Fibroblast of skin of left quadriceps (primary cell): ENCODE measurements around the gene AADACL4.

ENCODE experiments used
- DNase-seq, 2 experiments: peaks; one replicate each; pipeline ENCODE4 v3.0.0-alpha.2; 2013; ENCODE audit warnings: low read depth in 2 of 2

The AADACL4 gene

DNA sequence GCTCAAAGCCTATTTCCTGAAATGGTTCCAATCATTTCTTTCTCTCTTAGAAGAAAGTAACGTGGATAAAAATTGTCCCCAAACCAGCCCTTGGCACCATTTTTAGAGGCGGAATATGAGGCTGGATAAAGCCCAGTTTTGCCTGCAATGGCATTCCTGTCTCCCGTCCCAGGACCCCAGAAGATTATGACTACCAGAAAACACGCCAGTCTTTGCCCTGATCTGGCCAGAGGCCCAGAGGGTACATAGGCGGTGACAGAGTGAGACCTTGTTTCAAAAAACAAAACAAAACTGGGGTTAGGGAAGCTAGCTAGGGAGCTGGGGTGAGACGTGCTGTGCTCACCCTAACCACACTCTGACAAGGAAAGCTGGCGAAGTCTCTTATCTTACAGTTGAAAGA lies at the start of gene AADACL4:
Gene AADACL4 (plus strand): TSS at position 301 of the 400 bp plus-strand sequence. CDS start 462 bp downstream, outside the sequence.
- no peak for DNase-seq

DNA sequence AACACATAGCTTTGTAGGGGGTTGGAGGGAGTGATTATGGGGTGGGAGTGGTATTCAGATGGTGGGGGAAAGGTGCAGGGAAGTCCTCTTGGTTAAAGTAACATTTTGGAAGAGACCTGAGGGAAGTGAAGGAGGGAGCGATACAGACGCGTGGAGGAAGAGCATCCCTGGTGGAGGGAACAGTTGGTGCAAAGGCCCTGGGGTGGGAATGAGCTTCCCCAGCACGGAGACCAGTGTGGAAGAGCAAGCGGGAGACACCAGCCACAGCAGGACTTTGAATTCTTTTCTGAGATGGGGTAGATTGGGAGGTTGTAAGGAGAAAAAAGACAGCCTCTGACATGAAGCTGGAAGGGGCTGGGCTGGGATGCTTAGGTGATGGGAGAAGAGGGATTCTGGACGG lies 49.4 kb upstream of the AADACL4 start:
- DNase-seq: no peak

DNA sequence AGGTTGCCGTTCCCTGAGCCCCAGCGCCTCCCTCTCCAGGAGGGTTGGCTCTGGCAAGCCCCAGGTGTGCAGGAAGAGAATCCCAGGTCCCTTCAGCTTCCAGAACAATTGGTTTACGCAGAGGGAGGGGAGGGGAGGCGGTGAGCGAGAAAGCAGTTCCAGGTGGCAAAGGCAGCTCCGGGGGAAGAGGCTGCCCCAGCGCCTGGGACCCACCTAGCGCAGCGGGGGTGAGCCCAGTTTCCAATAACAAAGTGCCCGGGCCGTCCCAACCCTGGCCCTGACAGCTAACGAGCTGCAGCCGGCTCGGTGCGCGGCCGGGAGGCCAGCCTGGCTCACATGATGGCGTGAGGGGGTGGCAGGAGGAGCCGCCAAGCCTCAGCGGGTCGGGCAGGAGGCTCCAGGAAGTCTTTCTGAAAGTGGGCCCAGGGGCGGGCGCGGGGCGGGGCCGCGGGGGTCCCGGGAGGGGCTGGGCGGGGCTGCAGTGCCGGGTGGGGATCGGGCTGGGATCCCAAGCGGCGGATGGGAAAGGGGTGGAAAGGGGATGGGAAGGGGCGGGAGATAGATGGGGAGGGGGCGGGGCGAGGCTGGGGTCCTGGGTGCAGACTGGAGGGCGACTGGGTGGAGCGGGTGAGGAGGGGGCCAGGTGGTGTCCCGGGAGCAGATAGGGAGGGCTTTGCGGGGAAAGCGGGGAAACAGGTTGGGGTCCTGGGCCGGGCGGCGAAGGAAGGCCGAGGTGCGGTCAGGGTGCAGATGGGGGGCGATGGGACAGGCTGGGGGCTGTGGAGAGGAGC lies 48.7 kb upstream of the AADACL4 start:
- no peak for DNase-seq

DNA sequence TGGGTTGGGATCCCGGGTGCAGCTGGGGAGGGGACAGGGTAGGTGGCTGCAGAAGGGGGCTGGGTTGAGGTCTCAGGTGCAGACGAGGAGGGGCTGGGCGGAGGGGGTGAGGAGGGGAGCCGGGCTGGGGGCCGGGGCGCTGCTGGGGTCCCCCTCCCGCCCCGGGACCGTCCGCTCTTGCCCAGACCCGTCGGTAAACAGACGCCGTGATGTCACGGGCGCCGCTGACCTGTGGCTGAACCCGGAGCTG lies 48.2 kb upstream of the AADACL4 start:
- DNase-seq: no peak

DNA sequence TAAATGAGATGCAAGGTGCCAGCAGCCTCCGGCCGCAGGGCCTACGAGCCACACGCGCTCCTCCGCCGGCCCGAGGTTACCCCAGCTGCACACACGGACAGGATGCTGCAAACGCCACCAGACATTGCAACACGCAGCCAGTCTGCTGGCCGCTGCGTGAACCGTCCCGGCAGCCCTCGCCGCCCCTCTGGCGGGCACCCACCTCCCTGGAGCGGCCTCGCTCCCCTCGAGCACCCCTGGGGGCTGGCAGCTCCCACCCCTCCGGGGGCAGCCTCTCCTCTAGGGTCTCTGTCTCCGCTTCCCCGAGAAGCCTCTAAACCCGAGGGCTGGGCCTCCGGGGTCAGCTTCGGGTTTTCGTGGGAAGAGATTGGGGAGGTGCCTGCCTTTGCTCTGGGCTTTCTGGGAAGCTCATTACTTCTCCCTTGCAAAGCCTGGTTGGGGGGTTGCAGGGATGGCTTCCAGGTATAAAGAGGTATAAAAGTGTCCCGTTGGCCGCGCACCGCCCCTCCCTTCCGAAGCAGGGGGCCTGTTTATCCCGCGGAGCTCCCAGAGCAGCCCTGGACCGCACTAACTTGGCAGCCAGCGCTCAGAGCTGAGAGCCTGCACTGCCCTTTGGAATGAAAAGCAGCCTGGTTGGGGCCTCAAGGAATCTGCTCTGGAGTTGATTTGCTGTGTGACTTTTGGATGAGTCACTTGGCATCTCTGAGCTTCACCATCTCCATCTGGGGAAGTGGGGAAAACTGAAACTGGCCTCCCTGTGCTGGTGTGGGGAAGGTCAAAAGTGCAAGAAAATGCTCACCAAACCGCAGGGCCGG lies 47.7 kb upstream of the AADACL4 start:
- peak; percentile 93 to 96 for DNase-seq

DNA sequence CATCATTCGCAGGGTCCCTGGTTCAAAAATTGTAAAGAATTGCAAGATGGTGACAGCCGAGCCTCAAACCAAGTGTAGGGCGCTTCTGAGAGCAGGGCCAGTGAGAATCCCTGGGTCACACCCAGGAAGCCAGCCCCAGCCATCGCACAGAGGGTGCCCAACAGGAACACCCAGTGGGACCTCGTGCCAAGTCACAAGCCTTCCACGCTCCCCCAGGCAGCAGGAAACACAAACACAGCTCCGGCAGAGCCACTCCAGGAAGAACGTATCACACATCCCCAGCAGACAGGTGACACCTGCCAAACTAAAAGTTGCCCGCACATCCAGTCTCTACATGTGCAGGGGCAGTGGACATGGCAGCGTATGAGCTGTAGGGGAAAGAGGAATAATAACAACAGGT lies 46.1 kb upstream of the AADACL4 start:
- DNase-seq: no peak

DNA sequence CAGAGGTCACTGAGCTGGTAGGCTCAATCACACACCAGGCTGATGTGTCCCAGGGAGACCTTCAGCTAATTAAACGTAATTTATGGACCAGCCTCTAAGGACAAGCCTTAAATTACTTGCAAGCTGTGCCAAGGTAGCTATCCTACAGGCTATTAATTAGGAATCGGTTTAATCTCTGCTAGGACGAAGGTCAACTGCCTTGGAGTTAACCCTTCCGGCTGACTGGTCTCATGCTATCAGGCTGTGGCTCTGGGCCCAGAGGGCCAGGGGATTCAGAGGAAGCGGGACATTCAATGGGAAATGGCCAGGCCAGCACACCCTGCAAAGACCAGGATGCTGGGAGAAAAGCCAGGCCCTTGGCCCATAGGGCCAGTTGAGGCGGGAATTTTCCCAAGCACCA lies 44.9 kb upstream of the AADACL4 start:
- DNase-seq: no peak

DNA sequence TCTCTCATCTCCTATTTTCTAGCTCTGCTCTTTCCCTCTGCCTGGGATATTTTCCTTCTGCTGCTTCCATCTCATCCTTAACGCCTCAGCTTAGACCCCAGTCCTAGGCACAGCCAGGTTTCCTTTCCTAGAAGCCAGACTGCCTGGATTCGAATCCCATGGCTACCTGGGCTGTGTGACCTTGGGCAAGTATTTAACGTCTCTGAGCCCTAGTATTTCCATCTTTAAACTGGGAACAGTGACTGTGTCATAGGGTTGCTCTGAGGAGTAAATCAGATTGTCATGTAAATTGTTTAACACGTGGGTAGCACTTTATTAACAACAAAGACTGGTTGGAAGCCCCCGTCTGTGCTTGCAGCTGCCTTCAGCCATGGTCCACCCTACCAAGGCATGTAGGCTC lies 44.2 kb upstream of the AADACL4 start:
- no peak for DNase-seq

DNA sequence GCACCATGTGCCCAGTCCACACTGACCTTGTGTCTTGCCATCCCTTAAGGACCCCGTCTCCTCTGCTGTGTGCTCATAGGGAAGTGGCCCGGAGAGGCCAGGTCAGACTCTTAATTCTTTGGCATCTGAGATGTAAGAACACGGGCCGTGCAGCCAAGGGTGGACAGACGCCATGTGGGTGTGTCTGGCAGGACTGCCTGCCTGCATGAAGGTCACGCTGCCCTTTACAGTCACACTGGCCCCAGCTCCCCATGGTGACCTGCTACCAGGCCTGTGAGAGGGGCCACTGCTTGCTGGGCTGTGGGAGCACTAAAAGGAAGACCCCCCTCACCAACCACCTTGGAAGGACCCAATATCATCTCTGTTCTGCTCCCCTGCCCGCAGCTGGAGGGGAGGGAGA lies 43.5 kb upstream of the AADACL4 start:
- no peak for DNase-seq

DNA sequence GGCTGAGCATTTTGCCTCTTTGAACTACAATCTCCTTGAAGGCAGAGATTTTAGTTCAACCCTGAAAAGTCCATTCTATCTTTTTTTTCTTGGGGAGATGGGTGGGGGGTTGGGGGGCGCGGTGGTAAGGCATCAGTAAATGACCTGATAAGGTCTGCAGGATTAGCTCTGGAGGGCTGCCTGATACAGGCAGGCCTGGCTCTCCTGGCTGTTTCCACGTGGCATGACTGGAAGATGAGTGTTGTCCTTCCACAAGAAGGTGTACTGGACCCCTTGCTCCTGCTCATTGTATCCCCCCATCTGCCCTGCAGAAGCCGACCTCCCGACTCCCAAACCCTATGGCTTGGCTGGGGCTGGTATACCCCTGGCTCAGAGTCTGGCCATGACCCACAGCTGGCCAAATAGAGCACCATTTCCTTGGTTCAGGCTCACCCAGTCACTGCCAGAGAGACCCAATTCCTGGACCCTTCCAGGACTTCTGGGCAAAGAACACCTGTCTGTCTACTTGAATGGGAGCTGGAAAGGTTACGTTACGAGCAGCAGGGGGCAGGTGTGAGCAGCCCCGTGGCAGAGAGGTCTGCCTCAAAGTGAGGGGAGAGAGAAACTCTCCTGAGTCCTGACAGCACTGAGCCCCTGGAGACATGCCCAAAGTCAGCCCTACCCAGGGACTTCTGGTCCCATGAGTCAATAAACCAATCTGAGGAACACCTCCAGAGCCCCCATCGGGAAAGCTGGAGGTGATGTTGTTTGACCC lies 42.8 kb upstream of the AADACL4 start:
- no peak for DNase-seq

DNA sequence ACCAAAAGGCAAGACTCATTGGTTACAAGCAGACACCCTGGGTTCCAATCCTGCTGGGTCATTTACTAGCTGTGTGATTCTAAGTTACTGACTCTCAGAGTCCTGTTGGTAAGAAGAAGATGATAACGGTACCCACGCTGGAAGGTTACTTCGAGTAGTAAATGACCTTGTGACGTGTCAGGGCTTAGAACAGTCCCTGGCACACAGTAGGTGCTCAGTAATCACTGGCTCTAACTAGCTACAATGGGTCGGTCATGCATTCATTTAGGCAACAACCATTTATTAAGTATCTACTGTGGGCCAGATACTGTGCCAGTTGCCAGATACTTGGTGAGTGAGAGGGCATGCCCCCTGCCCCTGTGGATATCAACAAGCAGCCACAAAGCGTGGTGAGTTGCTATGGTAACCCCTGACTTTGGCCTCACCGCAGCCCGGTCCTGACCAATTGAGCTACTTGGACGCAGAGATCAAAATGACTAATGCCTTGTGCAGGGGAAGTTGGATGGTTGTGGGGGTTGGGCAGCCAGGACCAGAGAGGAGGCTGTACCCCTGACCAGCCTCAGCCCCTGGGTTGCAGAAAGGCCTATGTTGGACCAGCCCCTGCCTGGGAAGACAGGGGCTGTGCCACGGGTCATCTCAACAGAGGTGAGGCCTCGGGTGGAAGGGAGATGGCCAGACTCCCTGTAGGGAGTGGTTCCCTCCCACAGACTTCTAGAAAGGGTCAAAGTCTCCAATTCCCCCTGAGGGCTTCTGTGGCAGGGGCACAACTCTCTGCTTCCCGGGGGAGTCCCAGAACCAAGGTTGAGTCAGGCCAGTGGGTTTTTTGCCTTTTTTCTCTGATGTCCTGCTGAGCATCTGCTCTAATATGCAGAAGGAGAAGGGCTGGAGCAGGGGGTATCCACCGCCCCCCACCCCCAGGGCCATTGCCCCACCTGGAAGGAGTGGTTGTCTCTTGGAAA lies 41.9 kb upstream of the AADACL4 start:
- DNase-seq: no peak

DNA sequence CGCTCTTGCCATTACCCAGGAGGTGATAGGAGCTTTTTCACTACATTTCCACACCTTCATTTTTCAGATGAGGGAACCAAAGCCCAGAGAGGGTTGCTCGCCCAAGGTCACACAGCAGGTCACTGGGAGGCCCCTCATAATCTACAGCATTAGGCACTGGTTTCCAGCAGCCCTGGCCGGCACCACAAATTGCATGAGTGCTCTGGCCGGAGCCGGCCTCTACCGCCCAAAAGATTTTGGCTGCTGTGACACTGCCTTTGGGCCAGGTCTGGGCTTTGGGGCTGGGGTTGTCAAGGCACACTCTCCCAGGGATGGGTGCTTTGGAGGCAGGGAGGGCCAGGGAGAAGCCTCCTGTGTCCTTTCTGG lies 41.2 kb upstream of the AADACL4 start:
- no peak for DNase-seq

DNA sequence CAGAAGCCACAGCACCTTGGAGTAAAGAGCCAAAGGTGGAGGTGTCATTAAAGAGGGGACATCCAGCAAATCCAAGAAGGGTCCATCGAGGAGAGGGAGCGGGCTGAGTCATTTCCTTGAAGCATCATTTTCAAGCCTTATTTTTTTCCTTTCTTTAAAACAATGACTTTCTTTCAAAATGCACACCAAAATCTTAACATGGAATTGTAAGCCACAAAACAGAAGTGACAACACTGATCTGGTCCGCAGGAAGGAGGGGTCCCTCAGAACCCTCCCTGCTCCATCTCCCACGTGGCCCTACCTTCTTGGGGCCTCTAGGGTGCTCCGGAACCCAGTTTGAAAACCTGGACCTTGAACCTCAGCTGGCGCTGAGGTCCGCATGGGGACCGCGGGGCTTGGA lies 40.7 kb upstream of the AADACL4 start:
- DNase-seq: no peak

DNA sequence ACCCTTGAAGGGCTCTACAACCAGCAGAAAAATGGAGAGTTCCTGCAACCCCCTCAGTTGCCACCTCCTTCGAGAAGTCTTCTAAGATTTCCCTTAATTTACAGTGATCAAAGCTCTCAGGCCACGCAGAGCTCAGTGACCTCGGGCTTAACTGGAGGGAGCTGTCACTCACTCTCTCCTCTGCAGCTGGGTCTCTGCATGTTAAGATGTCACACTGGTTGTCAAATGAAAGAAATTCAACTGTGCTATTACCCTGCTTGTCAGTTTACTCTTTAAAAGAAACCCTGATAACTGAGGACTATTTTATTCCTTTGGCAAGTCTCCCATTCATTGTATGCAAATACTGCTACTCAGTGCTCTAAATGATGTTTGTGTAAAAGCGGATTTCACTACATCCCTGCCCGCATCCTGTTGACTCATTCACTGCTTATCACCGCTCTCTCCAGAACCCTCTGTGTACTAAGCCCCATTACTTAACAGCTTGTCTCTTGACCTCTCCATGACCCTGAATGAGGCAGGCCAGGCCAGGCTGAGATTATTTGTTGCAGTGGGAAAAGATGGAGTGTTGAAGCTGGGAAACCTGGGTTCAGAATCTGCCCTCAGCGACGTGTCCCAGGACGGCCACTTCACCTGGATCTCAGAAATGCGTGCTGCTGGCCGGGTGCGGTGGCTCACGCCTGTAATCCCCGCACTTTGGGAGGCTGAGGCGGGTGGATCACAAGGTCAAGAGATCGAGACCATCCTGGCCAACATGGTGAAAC lies 39.6 kb upstream of the AADACL4 start:
- DNase-seq: peak; percentile 91 to 92

DNA sequence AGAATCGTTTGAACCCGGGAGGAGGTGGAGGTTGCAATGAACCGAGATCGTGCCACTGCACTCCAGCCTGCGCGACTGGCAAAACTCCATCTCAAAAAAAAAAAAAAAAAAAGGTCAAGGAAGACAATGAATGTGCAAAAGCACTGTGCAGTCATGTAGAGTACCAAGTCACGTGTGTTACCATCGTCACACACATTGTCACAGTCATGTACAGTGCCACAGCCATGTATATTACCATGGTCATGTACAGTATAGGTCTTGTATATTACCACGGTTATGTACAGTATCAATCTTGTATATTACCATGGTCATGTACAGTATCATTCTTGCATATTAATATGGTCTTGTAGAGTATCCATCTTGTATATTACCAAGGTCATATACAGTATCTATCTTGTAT lies 38.9 kb upstream of the AADACL4 start:
- DNase-seq: no peak

DNA sequence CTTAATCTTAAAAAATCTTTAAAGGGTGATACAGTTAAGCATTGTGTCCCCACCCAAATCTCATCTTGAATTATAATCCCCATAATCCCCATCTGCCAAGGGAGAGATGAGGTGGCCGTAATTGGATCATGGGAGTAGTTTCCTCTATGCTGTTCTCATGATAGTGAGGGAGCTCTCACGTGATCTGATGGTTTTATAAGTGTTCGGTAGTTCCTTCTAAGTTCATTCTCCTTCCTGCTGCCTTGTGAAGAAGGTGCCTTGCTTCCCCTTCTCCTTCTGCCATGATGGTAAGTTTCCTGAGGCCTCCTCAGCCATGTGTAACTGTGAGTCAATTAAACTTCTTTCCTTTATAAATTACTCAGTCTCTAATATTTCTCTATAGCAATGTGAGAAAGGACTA lies 36.6 kb upstream of the AADACL4 start:
- DNase-seq: no peak

DNA sequence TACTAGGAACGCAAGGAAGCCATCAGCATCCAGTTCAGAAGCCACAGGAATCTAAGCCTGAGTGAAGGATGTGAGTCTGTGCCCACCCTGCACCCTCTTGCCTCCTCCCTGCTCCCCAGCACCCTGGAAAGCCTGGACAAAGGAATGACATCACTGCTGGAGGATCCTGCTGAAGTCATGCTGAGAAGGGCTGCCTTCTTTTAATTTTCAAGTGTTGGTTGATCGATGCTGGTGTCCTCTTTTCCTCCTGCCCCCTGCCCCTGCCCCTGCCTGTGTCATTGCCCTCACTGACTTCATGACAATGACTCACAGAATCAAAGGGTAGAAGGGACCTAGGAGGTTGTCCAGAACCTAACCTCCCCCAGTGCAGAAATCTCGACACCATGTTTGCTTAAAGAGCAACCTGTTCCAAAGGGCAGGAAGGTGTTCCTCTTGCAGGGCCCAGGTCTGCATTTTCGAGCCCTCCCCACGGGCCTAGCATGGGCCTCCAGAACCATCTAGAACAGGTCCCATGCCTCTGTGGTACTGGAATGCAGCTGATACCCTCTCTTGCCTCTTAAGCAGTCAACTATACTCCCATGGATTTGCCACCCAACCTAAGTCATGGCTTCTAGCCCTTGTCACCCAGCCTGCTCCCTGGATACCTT lies 35.5 kb upstream of the AADACL4 start:
- DNase-seq: no peak

DNA sequence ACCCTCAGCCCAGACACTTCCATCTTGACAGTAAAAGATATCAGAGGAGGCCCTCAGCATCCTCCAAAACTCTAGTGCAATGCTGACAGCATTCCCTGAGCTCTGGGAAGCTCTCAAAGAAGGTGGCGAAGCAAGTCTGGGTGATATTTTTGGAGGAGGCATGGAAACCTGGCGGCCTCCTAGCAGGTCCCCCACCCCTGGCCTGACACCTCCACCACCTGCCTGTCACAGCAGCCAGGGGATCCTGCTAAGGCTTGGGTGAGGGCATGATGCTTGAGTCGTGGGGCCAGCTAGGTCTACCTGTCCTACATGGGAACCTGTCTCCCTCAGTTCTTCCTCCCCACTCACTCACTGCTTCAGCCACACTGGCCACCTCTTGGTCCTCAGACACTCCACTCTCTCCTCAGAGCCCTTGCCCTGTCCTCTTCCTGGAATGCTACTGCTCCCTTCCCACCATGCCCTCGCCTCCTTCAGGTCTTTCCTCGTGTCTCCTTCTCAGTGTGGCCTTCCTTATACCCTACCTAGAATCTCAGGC lies 34.3 kb upstream of the AADACL4 start:
- no peak for DNase-seq

DNA sequence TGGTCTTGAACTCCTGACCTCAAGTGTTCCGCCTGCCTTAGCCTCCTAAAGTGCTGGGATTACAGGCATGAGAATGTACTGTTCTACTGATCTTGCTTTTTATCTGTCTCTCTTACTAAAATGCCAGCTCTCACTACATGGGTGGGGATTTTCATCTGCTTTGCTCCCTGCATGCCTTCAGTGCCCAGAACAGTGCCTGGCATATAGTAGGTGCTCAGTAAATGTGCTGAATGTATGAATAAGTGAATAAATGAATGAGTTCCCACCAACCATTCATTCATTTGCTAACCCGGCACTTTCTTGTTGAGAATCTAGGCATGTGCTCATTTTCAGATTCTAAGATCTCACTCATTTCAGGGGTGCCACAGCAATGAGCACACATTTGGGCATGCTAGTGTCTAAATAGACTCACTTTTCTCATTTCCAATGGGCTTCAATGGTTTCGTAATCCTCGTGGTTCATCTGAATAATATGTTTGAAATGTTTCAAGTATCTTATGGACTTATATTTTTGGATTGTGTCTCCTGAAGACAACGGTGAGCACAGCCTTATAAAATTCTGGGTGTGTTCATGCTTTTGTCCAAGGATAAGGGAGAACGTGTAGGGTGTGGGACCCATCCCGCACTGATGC lies 33.5 kb upstream of the AADACL4 start:
- peak; percentile 55 to 62 for DNase-seq

DNA sequence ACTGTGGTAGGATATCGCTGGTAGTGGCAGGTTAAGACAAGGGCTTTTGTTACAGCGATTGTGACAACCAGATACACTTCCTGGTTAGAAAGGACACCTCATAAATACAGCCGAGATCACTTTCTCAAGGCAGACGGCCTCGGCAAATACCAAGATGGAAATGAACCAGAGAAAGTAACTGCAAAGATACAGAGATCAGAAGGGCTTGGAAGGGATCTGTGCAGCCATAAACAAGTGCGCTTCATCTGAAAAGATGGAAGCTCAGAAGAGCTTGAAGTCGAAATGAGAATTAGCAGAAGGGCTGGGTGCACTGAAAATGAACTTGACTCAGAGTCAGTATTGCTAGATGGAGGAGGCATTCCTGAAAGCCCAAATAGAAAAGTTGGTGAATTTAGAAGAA lies 32.9 kb upstream of the AADACL4 start:
- no peak for DNase-seq
